Progenitor cell of endocrine pancreas (in vitro differentiated cells): Measurements from ENCODE around the gene ABCB9. TPM values are rescaled to one million over a fixed set of nuclear protein-coding genes. Genes with fewer than 3 reads are reported as not detected.
"Not testable (repeated sequence)": the region's sequence is repeated elsewhere in the genome, so short reads cannot be mapped to it uniquely, and the experiment has no call there.

Source experiments
- DNase-seq: peaks from one replicate; pipeline ENCODE4 v3.0.0; 2021; ENCODE audit warnings: low spot score; ENCODE audit not compliant: unreplicated experiment
- H3K27ac Mint-ChIP-seq: 2 replicates; pipeline ENCODE4 v1.8.0; 2021; ENCODE audit warnings: mild to moderate bottlenecking, moderate library complexity, mixed read lengths
- H3K27me3 Mint-ChIP-seq: 2 replicates; pipeline ENCODE4 v1.8.0; 2021; ENCODE audit warnings: mixed read lengths
- H3K36me3 Mint-ChIP-seq: 2 replicates; pipeline ENCODE4 v1.8.0; 2022; ENCODE audit warnings: mixed read lengths; ENCODE audit not compliant: insufficient read depth
- H3K4me1 Mint-ChIP-seq: 2 replicates; pipeline ENCODE4 v1.8.0; 2021; ENCODE audit warnings: low read depth, mixed read lengths
- H3K4me3 Mint-ChIP-seq: 2 replicates; pipeline ENCODE4 v1.8.0; 2021; ENCODE audit warnings: low read depth, mild to moderate bottlenecking, moderate library complexity, mixed read lengths
- H3K9me3 Mint-ChIP-seq: 2 replicates; pipeline ENCODE4 v1.8.0; 2021; ENCODE audit warnings: low read depth, mixed read lengths
- CTCF ChIP-seq: fragments of 200-600 bp; sonication (generic); IDR thresholded peaks from one replicate; pipeline ENCODE4 v1.5.0; 2021; ENCODE audit warnings: antibody characterized with exemption, mild to moderate bottlenecking; ENCODE audit not compliant: unreplicated experiment
- total RNA-seq: library from RNA; stranded (reverse); gene quantifications from 2 replicates; pipeline ENCODE4 v1.2.1, GENCODE V29; 2021

Gene ABCB9
- total RNA-seq, 1 donor from 2014 or later: 10.4 TPM

- no peak for TF ChIP-seq CTCF
- Mint-ChIP-seq H3K4me1 (no peaks in the 10 kb centered on the region), H3K4me3 (no peak overlapping the region), H3K9me3 (no peaks in the 10 kb centered on the region), H3K36me3 (no peaks in the 10 kb centered on the region), H3K27me3 (no peaks in the 10 kb centered on the region), H3K27ac (peak overlapping the region; percentile 88)
- DNase-seq: no peak
Measured at GRCh38 chr12:122944605-122945592, 21.4 kb downstream of the ABCB9 start.

- H3K9me3 Mint-ChIP-seq: no peaks in the 10 kb centered on the region
- no peaks in the 10 kb centered on the region for H3K27me3 Mint-ChIP-seq
- no peak for TF ChIP-seq CTCF
- DNase-seq: no peak
- no peak overlapping the region for H3K27ac Mint-ChIP-seq
- no peaks in the 10 kb centered on the region for H3K4me1 Mint-ChIP-seq
- H3K4me3 Mint-ChIP-seq: no peak overlapping the region
- H3K36me3 Mint-ChIP-seq: no peaks in the 10 kb centered on the region
Measured at GRCh38 chr12:122943196-122943595, 23.1 kb downstream of the ABCB9 start.

GRCh38 chr12:122942637-122943036 lies 23.6 kb downstream of the ABCB9 start:
- no peak overlapping the region for H3K4me3 Mint-ChIP-seq
- H3K4me1 Mint-ChIP-seq: no peaks in the 10 kb centered on the region
- no peaks in the 10 kb centered on the region for H3K36me3 Mint-ChIP-seq
- H3K27me3 Mint-ChIP-seq: no peaks in the 10 kb centered on the region
- DNase-seq: no peak
- no peak overlapping the region for H3K27ac Mint-ChIP-seq
- no peak for TF ChIP-seq CTCF
- no peaks in the 10 kb centered on the region for H3K9me3 Mint-ChIP-seq

- H3K4me1 Mint-ChIP-seq, H3K9me3 Mint-ChIP-seq, H3K36me3 Mint-ChIP-seq, H3K27ac Mint-ChIP-seq, H3K27me3 Mint-ChIP-seq, DNase-seq, H3K4me3 Mint-ChIP-seq: not testable (repeated sequence)
Measured at GRCh38 chr12:122941351-122941750, 24.9 kb downstream of the ABCB9 start.

- no peaks in the 10 kb centered on the region for H3K27me3 Mint-ChIP-seq
- H3K4me3 Mint-ChIP-seq: no peak overlapping the region
- DNase-seq: no peak
- H3K9me3 Mint-ChIP-seq: no peaks in the 10 kb centered on the region
- TF ChIP-seq CTCF: no peak
- H3K27ac Mint-ChIP-seq: no peak overlapping the region
- no peaks in the 10 kb centered on the region for H3K36me3 Mint-ChIP-seq
- H3K4me1 Mint-ChIP-seq: no peaks in the 10 kb centered on the region
Measured at GRCh38 chr12:122939125-122939524, 27.1 kb downstream of the ABCB9 start.
